HEK293 (cell line): ENCODE measurements around the gene CNTNAP5.

Experiments used
- CTCF ChIA-PET: fragments of 350-600 bp; formaldehyde crosslinking; extraction: SDS; loops from one replicate; lab custom pipeline; 2021; ENCODE audit warnings: antibody characterized with exemption; lab: Yijun Ruan, JAX
- POLR2A ChIA-PET: fragments of 300-600 bp; formaldehyde crosslinking; extraction: SDS; loops from one replicate; lab custom pipeline; 2020; ENCODE audit warnings: antibody characterized with exemption, inconsistent platforms; lab: Yijun Ruan, JAX
- H3K27ac ChIP-seq: fragments of 200-500 bp; sonication (Bioruptor generic); 2 replicates; pipeline ENCODE4 v1.5.1; 2014; ENCODE audit warnings: low read depth, low read length, control low read depth, inconsistent platforms; ENCODE audit errors: extremely low read depth
- H3K36me3 ChIP-seq, 2 experiments: fragments of 200-500 bp in 1 of 2; sonication (Bioruptor generic) in 1 of 2; 1 replicate in 1 of 2; 2 replicates in 1 of 2; pipeline ENCODE4 v1.5.1; 2014 to 2017; ENCODE audit warnings: inconsistent platforms in 2 of 2, low read length in 2 of 2; ENCODE audit not compliant: control insufficient read depth in 2 of 2, insufficient read depth in 1 of 2
- H3K4me1 ChIP-seq: fragments of 200-500 bp; sonication (Bioruptor generic); 2 replicates; pipeline ENCODE4 v1.5.1; 2014; ENCODE audit warnings: mild to moderate bottlenecking, low read length, inconsistent platforms; ENCODE audit not compliant: control insufficient read depth, insufficient read depth
- H3K4me3 ChIP-seq: 2 replicates; pipeline ENCODE4 v1.5.1; 2011; ENCODE audit warnings: low read depth, mild to moderate bottlenecking, control low read depth, low read length, moderate library complexity
- H3K9me3 ChIP-seq: fragments of 200-500 bp; sonication (Bioruptor generic); 2 replicates; pipeline ENCODE4 v1.5.1; 2014; ENCODE audit warnings: low read depth, low read length, inconsistent platforms; ENCODE audit not compliant: control insufficient read depth, insufficient read depth
- GFI1B ChIP-seq: fragments of 450-650 bp; formaldehyde crosslinking; IDR thresholded peaks from 2 replicates; pipeline ENCODE4 v1.5.1; 2016; ENCODE audit warnings: missing biosample characterization, missing genetic modification characterization
- GLI4 ChIP-seq: fragments of 450-650 bp; formaldehyde crosslinking; IDR thresholded peaks from 2 replicates; pipeline ENCODE4 v1.5.1; 2016; ENCODE audit warnings: missing biosample characterization, missing genetic modification characterization
- GLIS2 ChIP-seq: fragments of 450-650 bp; formaldehyde crosslinking; IDR thresholded peaks from 2 replicates; pipeline ENCODE4 v1.5.1; 2016; ENCODE audit warnings: missing biosample characterization, missing genetic modification characterization
- KLF1 ChIP-seq: fragments of 450-650 bp; formaldehyde crosslinking; IDR thresholded peaks from 2 replicates; pipeline ENCODE4 v1.5.1; 2016; ENCODE audit warnings: missing biosample characterization, missing genetic modification characterization
- REPIN1 ChIP-seq: fragments of 450-650 bp; formaldehyde crosslinking; IDR thresholded peaks from 2 replicates; pipeline ENCODE4 v1.5.1; 2017; ENCODE audit warnings: missing biosample characterization, missing genetic modification characterization, low read depth
- WT1 ChIP-seq: fragments of 450-650 bp; formaldehyde crosslinking; IDR thresholded peaks from 2 replicates; pipeline ENCODE4 v1.5.1; 2016; ENCODE audit warnings: missing biosample characterization, missing genetic modification characterization
- ZBTB7A ChIP-seq: fragments of 450-650 bp; formaldehyde crosslinking; IDR thresholded peaks from 2 replicates; pipeline ENCODE4 v1.5.1; 2016; ENCODE audit warnings: low read depth, missing biosample characterization, missing genetic modification characterization
- ZNF138 ChIP-seq: fragments of 450-650 bp; formaldehyde crosslinking; IDR thresholded peaks from 2 replicates; pipeline ENCODE4 v1.5.1; 2016; ENCODE audit warnings: missing biosample characterization, missing genetic modification characterization, borderline replicate concordance
- ZNF221 ChIP-seq: fragments of 450-650 bp; formaldehyde crosslinking; IDR thresholded peaks from 2 replicates; pipeline ENCODE4 v1.5.1; 2017; ENCODE audit warnings: missing biosample characterization, missing genetic modification characterization, borderline replicate concordance
- ZNF23 ChIP-seq: fragments of 450-650 bp; formaldehyde crosslinking; IDR thresholded peaks from 2 replicates; pipeline ENCODE4 v1.5.1; 2016; ENCODE audit warnings: missing biosample characterization, missing genetic modification characterization, borderline replicate concordance
- ZNF24 ChIP-seq: fragments of 450-650 bp; formaldehyde crosslinking; IDR thresholded peaks from 2 replicates; pipeline ENCODE4 v1.5.1; 2016; ENCODE audit warnings: missing biosample characterization, missing genetic modification characterization
- ZNF248 ChIP-seq: fragments of 450-650 bp; formaldehyde crosslinking; IDR thresholded peaks from 2 replicates; pipeline ENCODE4 v1.5.1; 2017; ENCODE audit warnings: missing biosample characterization, missing genetic modification characterization
- ZNF274 ChIP-seq, 2 experiments: fragments of 200-500 bp in 1 of 2; fragments of 450-650 bp in 1 of 2; sonication (Bioruptor generic) in 1 of 2; formaldehyde crosslinking in 1 of 2; IDR thresholded peaks; 2 replicates each; pipeline versions ENCODE4 v1.5.1 to v1.6.1; 2014 to 2016; ENCODE audit warnings: borderline replicate concordance in 1 of 2, inconsistent platforms in 1 of 2, low read length in 1 of 2, missing biosample characterization in 1 of 2, missing genetic modification characterization in 1 of 2
- ZNF311 ChIP-seq: fragments of 450-650 bp; formaldehyde crosslinking; IDR thresholded peaks from 2 replicates; pipeline ENCODE4 v1.5.1; 2017; ENCODE audit warnings: missing biosample characterization, missing genetic modification characterization, borderline replicate concordance
- ZNF354C ChIP-seq: fragments of 450-650 bp; formaldehyde crosslinking; IDR thresholded peaks from 2 replicates; pipeline ENCODE4 v1.5.1; 2016; ENCODE audit warnings: missing biosample characterization, missing genetic modification characterization, low read depth, borderline replicate concordance
- ZNF366 ChIP-seq: fragments of 450-650 bp; formaldehyde crosslinking; conservative IDR thresholded peaks from 2 replicates; pipeline ENCODE4 v1.5.1; 2016; ENCODE audit warnings: missing biosample characterization, missing genetic modification characterization
- ZNF391 ChIP-seq: fragments of 450-650 bp; formaldehyde crosslinking; IDR thresholded peaks from 2 replicates; pipeline ENCODE4 v1.5.1; 2016; ENCODE audit warnings: low read depth, missing biosample characterization, missing genetic modification characterization, borderline replicate concordance
- ZNF514 ChIP-seq: fragments of 450-650 bp; formaldehyde crosslinking; IDR thresholded peaks from 2 replicates; pipeline ENCODE4 v1.5.1; 2016; ENCODE audit warnings: missing biosample characterization, missing genetic modification characterization
- ZNF596 ChIP-seq: fragments of 450-650 bp; IDR thresholded peaks from 2 replicates; pipeline ENCODE4 v1.5.0; 2018; ENCODE audit warnings: missing biosample characterization, mild to moderate bottlenecking, missing genetic modification characterization, moderate library complexity
- ZNF600 ChIP-seq: fragments of 450-650 bp; formaldehyde crosslinking; IDR thresholded peaks from 2 replicates; pipeline ENCODE4 v1.5.1; 2016; ENCODE audit warnings: missing biosample characterization, missing genetic modification characterization
- ZNF624 ChIP-seq: fragments of 450-650 bp; formaldehyde crosslinking; IDR thresholded peaks from 2 replicates; pipeline ENCODE4 v1.5.1; 2017; ENCODE audit warnings: missing biosample characterization, missing genetic modification characterization
- ZNF677 ChIP-seq: fragments of 450-650 bp; IDR thresholded peaks from 2 replicates; pipeline ENCODE4 v1.5.0; 2018; ENCODE audit warnings: missing biosample characterization, mild to moderate bottlenecking, missing genetic modification characterization, moderate library complexity
- TF ChIP-seq, protein P1 (sequence below): fragments of 450-650 bp; formaldehyde crosslinking; IDR thresholded peaks from 2 replicates; pipeline ENCODE4 v1.5.1; 2016; ENCODE audit warnings: missing biosample characterization, missing genetic modification characterization, borderline replicate concordance
- TF ChIP-seq, protein P2 (sequence below): fragments of 450-650 bp; formaldehyde crosslinking; IDR thresholded peaks from 2 replicates; pipeline ENCODE4 v1.5.1; 2016; ENCODE audit warnings: missing biosample characterization, missing genetic modification characterization

CNTNAP5 gene

DNA sequence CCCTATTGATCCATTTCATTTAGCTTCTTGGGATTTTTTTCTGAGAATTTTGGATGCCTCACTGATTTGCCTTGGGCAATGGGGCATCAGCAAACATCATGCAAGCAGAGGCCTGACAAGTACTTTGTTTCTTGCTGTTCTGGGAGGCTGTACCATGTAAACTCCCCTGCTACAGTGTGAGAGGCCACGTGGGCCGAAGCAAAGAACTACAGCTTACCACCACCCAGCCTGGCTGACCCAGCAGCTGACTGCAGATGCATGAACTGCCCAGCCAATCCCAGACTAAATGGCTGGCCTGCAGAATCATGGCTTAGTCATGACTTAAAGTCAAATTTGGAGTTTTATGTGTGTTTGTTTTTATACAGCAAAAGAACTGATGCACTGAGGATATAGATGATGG lies 579.9 kb downstream of the CNTNAP5 start:
- no peak overlapping the region for H3K27ac ChIP-seq
- H3K9me3 ChIP-seq: no peaks in the 10 kb centered on the region
- TF ChIP-seq KLF1 (tag by site-specific recombination) (no peak), ZNF514 (tag by site-specific recombination) (no peak), ZNF248 (tag by site-specific recombination) (no peak), ZNF23 (tag by site-specific recombination) (no peak), WT1 (no peak), ZNF596 (tag by site-specific recombination) (no peak), ZNF600 (tag by site-specific recombination) (no peak)
- TF ChIP-seq, protein P1, sequence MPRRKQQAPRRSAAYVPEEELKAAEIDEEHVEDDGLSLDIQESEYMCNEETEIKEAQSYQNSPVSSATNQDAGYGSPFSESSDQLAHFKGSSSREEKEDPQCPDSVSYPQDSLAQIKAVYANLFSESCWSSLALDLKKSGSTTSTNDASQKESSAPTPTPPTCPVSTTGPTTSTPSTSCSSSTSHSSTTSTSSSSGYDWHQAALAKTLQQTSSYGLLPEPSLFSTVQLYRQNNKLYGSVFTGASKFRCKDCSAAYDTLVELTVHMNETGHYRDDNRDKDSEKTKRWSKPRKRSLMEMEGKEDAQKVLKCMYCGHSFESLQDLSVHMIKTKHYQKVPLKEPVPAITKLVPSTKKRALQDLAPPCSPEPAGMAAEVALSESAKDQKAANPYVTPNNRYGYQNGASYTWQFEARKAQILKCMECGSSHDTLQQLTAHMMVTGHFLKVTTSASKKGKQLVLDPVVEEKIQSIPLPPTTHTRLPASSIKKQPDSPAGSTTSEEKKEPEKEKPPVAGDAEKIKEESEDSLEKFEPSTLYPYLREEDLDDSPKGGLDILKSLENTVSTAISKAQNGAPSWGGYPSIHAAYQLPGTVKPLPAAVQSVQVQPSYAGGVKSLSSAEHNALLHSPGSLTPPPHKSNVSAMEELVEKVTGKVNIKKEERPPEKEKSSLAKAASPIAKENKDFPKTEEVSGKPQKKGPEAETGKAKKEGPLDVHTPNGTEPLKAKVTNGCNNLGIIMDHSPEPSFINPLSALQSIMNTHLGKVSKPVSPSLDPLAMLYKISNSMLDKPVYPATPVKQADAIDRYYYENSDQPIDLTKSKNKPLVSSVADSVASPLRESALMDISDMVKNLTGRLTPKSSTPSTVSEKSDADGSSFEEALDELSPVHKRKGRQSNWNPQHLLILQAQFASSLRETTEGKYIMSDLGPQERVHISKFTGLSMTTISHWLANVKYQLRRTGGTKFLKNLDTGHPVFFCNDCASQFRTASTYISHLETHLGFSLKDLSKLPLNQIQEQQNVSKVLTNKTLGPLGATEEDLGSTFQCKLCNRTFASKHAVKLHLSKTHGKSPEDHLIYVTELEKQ (tag by site-specific recombination): no peak
- H3K4me3 ChIP-seq: no peak overlapping the region
- CTCF ChIA-PET: no interaction called here
- no peaks in the 10 kb centered on the region for H3K4me1 ChIP-seq
- POLR2A ChIA-PET: no interaction called here
- H3K36me3 ChIP-seq: no peaks in the 10 kb centered on the region

DNA sequence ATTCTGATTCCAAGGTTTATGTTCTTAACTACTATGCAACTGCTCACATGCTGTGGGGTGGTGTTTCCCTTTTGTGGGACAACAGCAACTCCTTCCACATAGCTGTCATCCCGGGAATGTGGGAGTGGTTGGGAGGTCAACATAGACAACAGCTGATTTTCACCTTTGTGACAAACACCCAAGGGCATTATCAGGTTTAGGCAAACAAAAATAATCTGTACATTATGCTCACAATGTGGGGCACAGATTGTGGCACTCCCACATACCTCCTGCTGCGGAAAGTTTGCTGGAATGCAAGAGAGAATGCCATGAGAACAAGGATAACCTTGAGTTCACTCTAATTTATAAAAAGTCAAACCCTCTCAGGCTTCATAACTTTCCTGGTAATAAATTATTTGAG lies 582.6 kb downstream of the CNTNAP5 start:
- Histone ChIP-seq H3K9me3 (no peaks in the 10 kb centered on the region), H3K4me1 (no peaks in the 10 kb centered on the region), H3K27ac (no peak overlapping the region), H3K4me3 (no peak overlapping the region), H3K36me3 (no peaks in the 10 kb centered on the region)
- CTCF ChIA-PET: no interaction called here
- POLR2A ChIA-PET: no interaction called here
- no peak for TF ChIP-seq REPIN1 (tag by site-specific recombination)

DNA sequence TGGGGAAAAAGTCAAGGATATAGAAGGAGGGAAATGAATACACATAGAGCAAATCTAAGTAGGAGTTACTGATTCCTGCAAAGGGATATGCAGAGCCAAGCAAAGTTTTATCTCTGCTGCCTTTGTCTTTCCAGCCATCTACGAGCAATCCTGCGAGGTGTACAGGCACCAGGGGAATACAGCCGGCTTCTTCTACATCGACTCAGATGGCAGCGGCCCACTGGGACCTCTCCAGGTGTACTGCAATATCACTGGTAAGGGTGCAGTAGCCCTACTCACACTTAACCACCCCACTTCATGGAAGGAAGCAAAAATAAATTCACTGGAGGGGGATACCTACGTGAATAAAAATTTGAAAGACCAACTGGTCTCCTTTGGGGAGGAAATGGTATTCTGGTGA lies 584.6 kb downstream of the CNTNAP5 start:
- TF ChIP-seq ZNF138 (tag by site-specific recombination): no peak
- TF ChIP-seq, all 188 proteins: peak for 0
- POLR2A ChIA-PET: no interaction called here
- CTCF ChIA-PET: no interaction called here

DNA sequence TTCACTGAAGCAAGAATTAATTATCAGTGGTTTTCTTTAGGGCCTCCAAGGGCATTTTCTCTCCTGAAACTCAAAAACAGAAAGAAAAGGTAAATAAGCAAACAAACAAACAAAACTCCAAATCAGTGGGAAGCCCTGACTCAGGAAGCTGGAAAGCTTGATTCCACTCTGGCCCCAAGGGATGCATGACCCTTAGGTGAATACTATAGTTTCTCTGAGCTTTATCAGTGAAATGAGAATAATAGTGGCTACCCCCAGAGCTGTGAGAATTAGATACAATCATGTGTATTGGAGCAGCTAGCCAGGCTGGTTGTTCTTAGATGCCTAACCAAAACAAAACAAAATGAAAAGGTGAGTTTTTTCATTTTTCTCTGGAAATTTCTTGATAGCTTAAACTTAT lies 585.1 kb downstream of the CNTNAP5 start:
- Histone ChIP-seq H3K9me3 (no peaks in the 10 kb centered on the region), H3K4me1 (no peaks in the 10 kb centered on the region), H3K36me3 (no peaks in the 10 kb centered on the region), H3K27ac (no peak overlapping the region), H3K4me3 (no peak overlapping the region)
- CTCF ChIA-PET: no interaction called here
- POLR2A ChIA-PET: no interaction called here
- TF ChIP-seq ZNF677 (tag by site-specific recombination) (no peak), ZNF624 (tag by site-specific recombination) (no peak), ZNF391 (tag by site-specific recombination) (no peak), ZNF354C (tag by site-specific recombination) (no peak), ZBTB7A (tag by site-specific recombination) (no peak), GLIS2 (tag by site-specific recombination) (no peak), ZNF221 (tag by site-specific recombination) (no peak), ZNF366 (tag by site-specific recombination) (no peak), GLI4 (tag by site-specific recombination) (no peak), ZNF274 (IDR thresholded peaks at IDR 0.05; ENCODE audit: low read length) (no peak), ZNF274 (tag by site-specific recombination; IDR thresholded peaks at IDR 0.05; ENCODE audit: borderline replicate concordance) (no peak), ZNF311 (tag by site-specific recombination) (no peak), ZNF138 (tag by site-specific recombination) (no peak), GFI1B (tag by site-specific recombination) (no peak), ZNF24 (tag by site-specific recombination) (no peak)
- TF ChIP-seq, protein P2, sequence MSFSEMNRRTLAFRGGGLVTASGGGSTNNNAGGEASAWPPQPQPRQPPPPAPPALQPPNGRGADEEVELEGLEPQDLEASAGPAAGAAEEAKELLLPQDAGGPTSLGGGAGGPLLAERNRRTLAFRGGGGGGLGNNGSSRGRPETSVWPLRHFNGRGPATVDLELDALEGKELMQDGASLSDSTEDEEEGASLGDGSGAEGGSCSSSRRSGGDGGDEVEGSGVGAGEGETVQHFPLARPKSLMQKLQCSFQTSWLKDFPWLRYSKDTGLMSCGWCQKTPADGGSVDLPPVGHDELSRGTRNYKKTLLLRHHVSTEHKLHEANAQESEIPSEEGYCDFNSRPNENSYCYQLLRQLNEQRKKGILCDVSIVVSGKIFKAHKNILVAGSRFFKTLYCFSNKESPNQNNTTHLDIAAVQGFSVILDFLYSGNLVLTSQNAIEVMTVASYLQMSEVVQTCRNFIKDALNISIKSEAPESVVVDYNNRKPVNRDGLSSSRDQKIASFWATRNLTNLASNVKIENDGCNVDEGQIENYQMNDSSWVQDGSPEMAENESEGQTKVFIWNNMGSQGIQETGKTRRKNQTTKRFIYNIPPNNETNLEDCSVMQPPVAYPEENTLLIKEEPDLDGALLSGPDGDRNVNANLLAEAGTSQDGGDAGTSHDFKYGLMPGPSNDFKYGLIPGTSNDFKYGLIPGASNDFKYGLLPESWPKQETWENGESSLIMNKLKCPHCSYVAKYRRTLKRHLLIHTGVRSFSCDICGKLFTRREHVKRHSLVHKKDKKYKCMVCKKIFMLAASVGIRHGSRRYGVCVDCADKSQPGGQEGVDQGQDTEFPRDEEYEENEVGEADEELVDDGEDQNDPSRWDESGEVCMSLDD (tag by site-specific recombination): no peak

More for the DNA sequence above, 584.6 kb downstream of the CNTNAP5 start:
- no peak overlapping the region for H3K4me3 ChIP-seq
- no peaks in the 10 kb centered on the region for H3K4me1 ChIP-seq
- no peak overlapping the region for H3K27ac ChIP-seq
- H3K36me3 ChIP-seq: no peaks in the 10 kb centered on the region
- H3K9me3 ChIP-seq: no peaks in the 10 kb centered on the region
